IMR-90 (cell line): ENCODE data around the gene TSEN54.

Experiments used
- BHLHE40 ChIP-seq: fragments of 150-350 bp; IDR thresholded peaks from 2 replicates; pipeline ENCODE4 v1.6.1; 2016; ENCODE audit warnings: mild to moderate bottlenecking, low read depth, low read length
- RFX5 ChIP-seq: IDR thresholded peaks from 2 replicates; pipeline ENCODE4 v1.8.0; 2012; ENCODE audit warnings: low read depth, mild to moderate bottlenecking, low read length, moderate library complexity
- SMC3 ChIP-seq: fragments of 150-350 bp; IDR thresholded peaks from 2 replicates; pipeline ENCODE4 v1.6.1; 2016; ENCODE audit warnings: low read depth, mild to moderate bottlenecking, antibody characterized with exemption, low read length, moderate library complexity
- TF ChIP-seq, protein P1 (sequence below): conservative IDR thresholded peaks from 2 replicates; pipeline ENCODE4 v1.5.1; 2012; ENCODE audit warnings: mild to moderate bottlenecking, low read depth, low read length, improper control_type of control experiment

DNA sequence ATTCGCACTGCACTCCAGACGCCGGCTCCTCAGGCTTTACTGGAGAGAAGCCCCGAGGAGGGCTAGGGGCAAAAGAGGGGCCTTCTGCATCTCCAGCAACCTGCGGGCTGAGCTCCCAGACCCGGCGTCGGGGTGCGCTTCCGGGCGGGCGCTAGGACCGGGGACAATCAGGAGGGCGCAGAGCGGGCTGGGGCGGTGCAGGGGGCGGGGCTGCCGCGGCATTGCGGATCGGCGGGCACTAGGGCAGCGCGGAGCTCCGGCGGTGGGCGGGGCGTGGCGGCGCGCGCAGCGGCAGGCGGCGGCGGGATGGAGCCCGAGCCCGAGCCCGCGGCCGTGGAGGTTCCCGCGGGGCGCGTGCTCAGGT is at the start of gene TSEN54:
- TF ChIP-seq, protein P1, sequence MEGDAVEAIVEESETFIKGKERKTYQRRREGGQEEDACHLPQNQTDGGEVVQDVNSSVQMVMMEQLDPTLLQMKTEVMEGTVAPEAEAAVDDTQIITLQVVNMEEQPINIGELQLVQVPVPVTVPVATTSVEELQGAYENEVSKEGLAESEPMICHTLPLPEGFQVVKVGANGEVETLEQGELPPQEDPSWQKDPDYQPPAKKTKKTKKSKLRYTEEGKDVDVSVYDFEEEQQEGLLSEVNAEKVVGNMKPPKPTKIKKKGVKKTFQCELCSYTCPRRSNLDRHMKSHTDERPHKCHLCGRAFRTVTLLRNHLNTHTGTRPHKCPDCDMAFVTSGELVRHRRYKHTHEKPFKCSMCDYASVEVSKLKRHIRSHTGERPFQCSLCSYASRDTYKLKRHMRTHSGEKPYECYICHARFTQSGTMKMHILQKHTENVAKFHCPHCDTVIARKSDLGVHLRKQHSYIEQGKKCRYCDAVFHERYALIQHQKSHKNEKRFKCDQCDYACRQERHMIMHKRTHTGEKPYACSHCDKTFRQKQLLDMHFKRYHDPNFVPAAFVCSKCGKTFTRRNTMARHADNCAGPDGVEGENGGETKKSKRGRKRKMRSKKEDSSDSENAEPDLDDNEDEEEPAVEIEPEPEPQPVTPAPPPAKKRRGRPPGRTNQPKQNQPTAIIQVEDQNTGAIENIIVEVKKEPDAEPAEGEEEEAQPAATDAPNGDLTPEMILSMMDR, result peak; percentile 4; the same call in 1 of the 2 replicates
- TF ChIP-seq RFX5 (no peak), SMC3 (no peak), BHLHE40 (no peak; the same call in 1 of the 2 replicates)
